Head of caudate nucleus (tissue), 42 donors: ENCODE data around the gene KAZN.

Experiments
- DNase-seq, 42 donors: peaks; one replicate each; pipeline versions ENCODE4 v3.0.0 to v3.0.0-alpha.2; 2020 to 2021; ENCODE audit warnings: mixed read lengths in 7 of 42
- intact Hi-C: fragments of 100-400 bp; cut with DNase I; formaldehyde crosslinking; loops from one replicate; pipeline ENCODE4 v1.15.0; 2022

Gene KAZN

DNA sequence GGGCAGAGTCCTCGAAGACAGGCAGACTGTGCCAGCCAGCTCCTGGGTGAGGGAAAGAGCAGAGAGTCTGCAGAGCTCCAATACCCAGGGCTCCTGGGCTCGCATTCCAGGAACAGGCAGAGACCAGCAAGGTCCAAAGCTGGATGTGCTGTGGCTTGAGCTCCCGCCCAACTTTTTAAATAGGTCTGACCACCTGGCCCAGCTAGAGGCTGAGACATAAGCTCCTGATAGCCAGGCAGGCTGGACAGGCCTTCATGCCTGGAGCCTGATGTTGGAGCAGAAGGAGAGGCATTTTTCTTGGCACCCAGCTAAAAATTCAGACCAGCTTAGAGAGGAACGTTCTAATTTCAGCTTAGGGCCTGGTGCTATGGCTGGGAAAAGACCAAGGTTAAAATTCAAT lies 376.6 kb downstream of the KAZN start:
- no peak for DNase-seq

DNA sequence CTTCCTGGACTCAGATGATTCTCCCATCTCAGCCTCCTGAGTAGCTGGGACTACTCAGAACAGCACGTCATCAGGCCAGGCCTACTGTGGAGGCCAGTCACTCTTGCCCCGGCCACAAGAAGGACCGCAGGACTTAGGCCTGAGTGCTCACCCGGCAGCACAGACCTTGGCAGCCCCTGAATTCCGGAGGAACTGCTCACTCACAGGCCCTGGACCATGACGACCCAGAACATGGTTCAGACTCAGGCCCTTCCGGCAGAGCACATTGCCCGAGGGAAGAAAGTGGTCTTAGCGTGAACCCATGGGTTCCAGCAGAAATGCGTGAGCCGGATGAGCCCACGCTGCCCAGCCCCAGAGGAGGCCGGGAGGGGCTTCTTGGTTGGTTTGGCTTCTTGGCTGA lies 377.8 kb downstream of the KAZN start:
- intact Hi-C loops: loop anchor here (5.0 kb wide), 1 partner anchor 41 kb away; no protein-coding TSS in a partner anchor
- DNase-seq: no peak

More for the DNA sequence above, 376.6 kb downstream of the KAZN start:
- intact Hi-C loops: loop anchor here (5.0 kb wide), 1 partner anchor 42 kb away; no protein-coding TSS in a partner anchor

DNA sequence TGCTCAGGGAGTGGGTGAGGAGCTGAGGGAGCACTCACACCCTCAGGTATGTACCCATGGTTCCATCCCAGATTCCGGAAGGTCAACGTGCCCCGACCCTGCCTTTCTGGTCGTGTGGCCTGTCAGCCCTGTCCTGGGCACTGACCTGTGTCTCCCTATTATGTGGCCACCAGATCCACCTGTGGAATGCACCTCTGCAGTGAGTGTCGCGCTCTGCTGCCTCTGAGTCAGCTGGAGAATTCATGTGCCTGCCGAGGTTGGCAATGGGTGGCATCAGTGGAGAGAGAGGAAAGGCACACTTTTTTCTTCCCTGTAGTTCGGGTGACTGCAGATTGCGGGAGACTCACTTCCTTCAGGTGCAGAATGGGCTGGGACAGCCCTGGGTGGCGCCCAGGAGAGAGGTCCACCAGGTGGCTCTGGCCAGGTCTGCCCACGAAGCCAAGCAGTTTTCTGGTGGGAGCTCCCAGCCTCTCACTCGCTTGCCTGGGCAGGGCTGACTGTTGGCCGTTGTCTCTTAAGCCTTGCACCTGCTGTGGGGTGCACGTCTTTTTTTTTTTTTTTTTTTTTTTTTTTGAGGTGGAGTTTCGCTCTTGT lies 378.9 kb downstream of the KAZN start:
- DNase-seq: no peak
- intact Hi-C loops: loop anchor here (5.0 kb wide), 1 partner anchor 40 kb away; no protein-coding TSS in a partner anchor

DNA sequence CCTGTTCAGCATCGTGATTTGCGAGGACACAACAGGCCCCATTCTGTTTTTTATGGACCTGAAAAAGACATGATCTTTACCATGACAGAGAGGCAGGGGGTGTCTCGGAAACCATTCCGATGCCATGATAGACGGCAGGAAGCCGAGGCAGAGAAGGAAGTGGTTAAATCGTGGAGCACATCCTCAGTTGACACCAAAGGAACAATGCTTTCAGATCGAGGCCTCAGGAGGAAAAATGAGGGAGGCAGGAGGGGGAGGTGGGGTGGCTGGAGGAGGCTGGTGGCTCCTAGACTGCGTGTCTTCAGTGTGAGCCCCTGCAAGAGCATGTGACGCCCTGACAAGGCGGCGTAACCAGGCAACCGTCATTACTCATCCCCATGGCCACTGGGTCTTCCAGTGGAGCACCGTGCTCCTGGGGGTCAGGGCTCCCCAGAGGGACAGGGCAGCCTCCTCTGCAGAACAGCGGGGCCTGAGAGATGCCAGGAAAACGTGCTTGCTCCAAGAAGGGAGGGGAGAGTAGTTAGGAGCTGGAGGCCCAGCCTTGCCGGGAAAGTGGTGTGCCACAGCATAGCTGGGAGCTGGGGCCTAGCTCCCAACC lies 382.2 kb downstream of the KAZN start:
- DNase-seq: peak in 11 of 42 donors; percentile 18 to 71 (median 42)

DNA sequence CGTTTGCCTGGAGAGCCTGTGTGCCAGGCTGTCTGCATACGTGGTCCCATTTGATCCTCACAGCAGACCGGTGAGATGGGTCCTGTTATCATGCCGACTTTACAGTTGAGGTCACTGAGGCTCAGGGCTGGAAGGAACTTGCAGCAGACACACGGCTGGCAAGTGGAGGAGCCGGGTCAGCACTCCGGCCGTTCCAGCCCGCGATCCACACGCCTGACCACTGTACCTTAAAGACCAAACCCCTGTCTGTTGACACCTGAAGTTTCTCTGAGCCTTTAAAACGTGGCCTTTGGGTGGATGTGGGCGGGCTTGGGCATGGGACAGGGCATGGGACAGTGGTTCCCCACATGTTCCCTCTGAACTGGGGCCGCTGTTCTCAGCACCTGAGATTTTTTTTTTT lies 383.5 kb downstream of the KAZN start:
- intact Hi-C loops: no loop called here
- DNase-seq: no peak

More for the DNA sequence above, 382.2 kb downstream of the KAZN start:
- intact Hi-C loops: no loop called here

DNA sequence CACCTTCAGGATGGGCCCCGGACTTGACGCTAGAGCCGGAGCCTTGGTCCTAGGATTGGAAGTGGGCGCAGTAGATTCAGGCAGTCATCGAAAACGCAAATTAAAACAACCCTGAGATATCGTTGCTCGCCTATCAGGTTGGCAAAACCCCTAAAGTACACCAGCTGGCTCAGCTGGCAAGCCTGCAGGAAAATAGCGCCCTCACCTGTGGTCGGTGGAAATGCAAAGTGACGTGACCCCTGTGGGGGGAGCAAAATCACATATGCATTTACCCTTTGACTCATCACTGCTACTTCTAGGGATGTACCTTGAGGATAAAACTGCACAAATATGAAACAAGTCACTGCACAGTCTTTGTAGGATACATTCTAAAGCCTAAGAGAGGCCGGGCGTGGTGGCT lies 384.8 kb downstream of the KAZN start:
- no peak for DNase-seq
- intact Hi-C loops: no loop called here

DNA sequence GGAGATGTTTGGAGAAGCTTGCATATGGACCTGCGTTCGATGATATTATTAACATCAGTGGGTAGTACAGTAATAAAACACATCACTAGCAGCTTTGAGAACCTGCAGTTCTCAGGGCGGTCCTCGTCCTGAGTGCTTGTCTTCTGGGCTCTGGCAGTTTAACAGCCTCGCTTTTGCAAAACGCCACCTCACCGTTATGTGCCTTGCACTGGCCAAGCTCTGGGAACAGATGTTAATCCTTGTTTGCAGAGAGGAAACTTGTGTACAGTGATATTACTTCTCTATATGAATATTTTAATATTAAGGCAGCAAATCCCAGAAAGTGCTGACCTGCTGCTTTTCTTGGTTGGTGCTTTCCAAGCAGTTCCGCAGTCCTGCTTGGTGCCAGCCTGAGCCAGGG lies 387.7 kb downstream of the KAZN start:
- intact Hi-C loops: no loop called here
- no peak for DNase-seq

DNA sequence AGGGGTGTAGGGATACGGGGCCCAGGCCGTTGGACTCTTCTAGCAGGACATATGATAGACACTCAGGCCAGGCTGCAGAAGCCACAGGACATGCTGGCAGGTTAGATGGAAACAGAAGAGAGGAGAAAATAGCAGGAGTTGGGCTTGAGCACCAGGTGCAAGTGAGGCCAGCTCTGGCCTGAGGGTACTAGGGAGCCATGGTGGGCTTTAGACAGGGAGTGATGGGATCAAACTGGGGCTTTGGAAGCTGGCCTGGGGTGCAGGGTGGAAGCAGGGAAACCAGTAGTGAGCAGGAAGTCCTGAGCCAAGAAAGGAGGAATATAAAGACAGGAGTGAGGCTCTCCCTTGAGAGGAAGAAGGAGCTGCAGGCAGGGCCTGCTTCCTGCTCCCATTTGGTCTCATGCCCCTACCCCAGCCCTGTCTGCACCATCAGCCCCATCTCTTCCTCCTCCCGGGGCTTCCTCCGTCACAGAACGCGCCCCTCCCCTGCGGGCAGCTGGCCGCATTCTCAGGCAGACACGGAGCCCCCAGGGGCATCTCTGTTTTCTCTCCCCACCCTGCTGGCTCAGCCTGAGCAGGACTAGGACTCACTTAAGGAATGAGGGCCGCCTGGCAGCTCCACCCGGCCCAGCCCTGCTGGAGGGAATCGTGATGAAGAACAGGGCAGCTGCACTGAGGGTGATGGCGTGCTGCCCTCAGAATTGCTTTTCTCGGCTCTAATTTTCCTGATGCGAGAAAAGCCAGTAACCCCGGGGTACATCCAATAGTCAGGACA lies 389.5 kb downstream of the KAZN start:
- intact Hi-C loops: no loop called here

DNA sequence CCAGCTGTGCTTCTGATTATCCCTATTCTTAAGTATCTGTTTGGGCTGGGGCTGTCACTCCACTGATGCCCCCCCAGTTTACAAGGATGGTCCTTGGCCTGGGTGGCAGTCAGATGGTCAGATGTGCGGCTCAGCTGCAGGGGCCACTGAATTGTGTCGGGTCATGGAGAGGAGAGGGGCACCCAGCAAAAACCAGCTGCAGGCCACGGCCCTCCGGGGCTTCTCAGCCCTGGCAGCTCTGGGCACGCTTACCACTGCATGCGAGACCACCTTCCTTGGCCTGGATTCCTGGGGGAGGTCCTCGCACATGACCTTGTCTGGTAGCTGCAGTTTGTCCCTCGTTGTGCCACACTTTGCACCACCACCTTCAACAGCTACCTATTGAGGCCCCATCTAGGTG lies 390.2 kb downstream of the KAZN start:
- intact Hi-C loops: no loop called here
- no peak for DNase-seq

More for the DNA sequence above, 389.5 kb downstream of the KAZN start:
- peak in 4 of 42 donors; percentile 14 to 54 (median 37) for DNase-seq

DNA sequence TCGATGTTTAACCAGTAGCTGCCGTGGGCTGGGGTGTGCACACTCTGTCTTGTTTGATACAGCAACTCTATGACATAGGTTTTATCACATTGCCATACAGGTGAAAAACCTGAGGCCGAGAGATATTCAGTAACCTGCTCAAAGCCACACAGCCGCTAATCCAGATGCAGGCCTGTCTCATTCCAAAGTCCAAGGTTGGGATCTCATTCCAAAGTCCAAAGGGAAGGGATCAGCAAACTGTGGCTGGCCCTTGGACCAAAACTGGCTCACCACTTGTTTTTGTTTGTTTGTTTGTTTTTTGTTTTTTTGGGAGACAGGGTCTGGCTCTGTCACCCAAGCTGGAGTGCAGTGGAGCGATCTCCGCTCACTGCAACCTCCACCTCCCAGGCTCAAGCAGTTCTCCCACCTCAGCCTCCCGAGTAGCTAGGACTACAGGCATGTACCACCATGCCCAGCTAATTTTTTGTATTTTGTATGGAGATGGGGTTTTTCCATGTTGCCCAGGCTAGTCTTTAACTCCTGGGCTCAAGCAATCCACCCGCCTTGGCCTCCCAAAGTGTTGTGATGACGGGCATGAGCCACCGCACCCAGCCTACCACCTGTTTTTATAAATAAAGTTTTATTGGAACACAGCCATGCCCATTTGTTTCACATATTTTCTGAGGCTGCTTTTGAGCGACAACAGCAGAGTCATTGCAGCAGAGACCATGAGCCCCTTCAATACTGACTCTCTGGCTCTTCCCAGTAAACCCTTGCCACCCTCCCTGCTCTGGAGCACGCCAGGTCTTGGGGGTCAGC lies 391.6 kb downstream of the KAZN start:
- no peak for DNase-seq

DNA sequence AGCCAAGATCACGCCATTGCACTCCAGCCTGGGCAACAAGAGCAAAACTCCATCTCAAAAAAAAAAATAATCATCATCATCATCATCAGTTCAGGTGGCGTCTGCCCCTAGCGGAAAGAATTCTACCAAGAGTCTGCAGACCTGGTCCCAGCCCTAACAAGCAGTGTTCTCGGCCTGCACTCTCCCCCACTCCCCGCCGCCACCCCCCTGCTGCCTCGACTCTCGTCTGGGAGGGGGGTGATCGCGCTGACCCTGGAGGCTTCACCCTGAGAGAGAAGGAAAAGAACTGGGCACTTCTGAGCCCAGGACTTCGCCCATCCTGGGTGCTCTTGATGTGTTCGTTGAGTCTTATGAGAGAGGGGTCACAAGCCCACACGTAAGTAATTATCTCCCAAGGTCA lies 394.9 kb downstream of the KAZN start:
- intact Hi-C loops: no loop called here
- DNase-seq: no peak

More for the DNA sequence above, 391.6 kb downstream of the KAZN start:
- intact Hi-C loops: no loop called here

DNA sequence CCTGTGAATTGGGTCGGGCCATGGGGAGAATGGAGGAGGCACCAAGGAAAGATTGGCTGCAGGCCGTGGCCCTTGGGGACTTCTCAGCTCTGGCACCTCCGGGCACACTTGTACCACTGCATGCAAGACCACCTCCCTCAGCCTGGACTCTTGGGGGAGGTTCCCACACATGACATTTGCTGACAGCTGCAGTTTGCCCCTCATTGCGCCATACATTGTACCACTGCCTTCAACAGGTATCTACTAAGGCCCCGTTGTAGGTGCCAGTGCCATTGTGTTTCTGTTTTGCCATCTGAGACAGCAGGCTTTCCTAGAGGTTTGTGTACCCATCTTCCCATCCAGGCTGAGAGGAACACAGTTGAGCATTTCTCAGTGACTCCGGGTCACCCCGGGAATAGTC lies 395.7 kb downstream of the KAZN start:
- no peak for DNase-seq

DNA sequence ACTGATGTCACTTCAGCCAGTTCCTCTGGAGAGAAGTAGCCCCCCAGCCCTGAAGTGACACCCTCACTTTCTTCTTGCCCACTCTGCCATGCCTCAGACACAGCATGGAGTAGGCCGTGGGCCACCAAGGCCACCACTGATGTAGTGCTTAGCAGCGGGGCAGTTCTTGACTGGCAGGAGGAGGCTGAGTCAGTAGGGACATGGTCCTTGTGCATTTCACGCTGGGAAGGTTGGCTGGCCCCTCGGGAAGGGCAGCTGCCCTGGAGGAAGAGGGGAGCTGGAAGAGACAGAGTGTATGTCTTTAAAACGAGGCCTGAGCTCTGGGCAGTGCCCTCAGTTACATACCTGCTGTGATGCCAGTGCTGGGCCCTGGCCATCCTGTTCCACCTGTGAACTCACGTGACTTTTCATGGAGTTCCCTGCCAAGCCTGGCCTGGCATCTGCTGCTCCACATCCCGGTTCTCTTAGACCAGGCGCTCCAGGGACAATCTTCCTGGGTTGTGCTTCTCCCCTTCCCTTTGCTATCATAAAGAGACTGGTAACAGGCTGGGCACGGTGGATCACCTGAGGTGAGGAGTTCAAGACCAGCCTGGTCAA lies 396.5 kb downstream of the KAZN start:
- intact Hi-C loops: no loop called here
- DNase-seq: peak in 2 of 42 donors; percentile 11 to 59

More for the DNA sequence above, 395.7 kb downstream of the KAZN start:
- intact Hi-C loops: no loop called here

DNA sequence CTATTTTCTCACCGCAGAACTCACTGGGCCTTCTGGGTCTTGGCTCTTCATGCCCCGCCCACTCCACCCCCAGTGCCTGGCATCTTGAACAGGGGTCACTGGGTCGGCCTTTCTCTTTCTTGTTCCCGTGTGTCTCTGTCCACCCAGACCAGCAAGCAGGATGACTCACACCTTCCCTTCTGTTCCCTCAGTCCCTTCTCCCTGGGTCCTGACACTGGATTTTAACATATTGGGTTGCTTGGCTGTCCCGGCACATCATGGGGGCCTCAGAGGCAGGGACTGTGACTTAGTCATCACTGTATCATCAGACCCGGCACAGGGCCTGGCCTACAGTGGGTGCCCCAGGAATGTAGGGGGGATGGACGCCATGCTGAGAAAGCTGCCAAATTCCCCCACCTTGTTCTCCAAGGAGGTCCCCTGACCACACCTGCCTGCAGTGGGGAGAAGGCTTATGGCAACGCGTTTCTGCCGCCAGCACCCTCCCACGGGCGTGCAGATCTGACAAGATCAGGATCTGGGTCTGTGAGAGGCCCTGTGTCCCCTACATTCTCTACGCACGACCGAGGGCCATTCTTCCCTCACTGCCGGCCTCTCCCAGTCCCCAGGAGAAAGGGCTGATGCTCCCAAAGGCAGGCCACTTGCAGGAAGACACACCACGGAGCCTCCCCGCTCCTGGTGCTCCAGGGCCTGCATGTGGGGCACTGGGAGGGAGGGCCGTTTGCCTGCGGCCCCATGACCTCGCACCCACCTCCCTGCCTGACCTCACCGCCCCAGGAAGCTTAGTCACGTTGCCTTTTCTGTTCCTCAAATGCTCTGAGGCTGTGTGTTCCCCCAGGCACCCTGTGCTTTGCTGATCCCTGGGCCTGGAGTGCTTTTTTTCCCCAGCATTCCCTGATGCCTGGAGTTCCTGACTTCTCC lies 397.9 kb downstream of the KAZN start:
- peak in 5 of 42 donors; percentile 7 to 61 (median 29) for DNase-seq
- intact Hi-C loops: no loop called here

DNA sequence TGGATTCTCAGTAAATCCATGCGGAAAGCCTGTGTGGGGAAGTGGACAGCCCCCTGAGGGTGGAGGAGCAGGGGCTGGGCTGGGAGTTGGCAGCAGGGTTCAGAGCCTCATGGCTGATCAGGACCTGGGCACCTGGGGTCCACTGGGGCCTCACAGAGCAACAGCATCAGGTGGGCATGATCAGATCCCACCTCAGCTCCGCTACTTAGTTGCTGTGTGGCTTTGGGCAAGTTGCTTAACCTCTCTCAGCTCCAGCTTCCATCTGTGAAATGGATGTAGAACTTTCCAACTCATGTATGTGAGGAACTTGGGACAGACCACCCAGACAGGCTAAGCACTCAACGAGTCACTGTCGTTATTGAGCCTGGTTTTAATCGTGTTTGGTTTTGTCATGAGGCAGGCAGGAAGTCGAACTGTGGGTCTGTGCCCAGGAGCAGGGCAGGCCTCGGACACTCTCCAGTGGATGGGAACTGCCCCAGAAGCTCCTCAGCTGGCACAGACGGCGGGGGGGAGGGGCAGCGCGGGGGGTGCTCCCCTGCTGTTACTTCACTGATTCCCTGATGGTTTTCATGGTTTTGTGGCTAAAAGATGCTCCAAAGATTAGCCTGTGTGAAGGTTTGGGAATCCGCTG lies 399.3 kb downstream of the KAZN start:
- intact Hi-C loops: no loop called here

DNA sequence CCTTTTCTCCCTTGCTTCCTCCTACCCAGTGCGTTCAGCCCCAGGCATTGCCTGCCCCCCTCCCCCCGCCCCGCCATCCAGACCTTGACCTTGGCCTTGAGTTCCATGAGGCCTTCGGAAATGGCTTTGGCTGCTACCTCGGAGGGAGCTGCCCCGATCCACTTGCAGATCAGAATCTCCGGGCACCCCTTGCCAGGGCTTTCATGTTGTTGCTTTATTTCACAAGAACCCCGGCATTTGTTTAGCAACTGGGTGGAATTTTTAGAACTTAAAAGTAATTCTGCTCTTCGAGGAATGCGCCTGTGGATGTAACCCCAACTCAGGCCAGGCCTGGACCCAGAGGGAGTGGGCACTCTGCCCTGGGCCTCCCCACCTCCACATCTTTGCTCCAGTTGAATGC lies 401.0 kb downstream of the KAZN start:
- intact Hi-C loops: no loop called here
- DNase-seq: no peak

More for the DNA sequence above, 399.3 kb downstream of the KAZN start:
- DNase-seq: no peak

DNA sequence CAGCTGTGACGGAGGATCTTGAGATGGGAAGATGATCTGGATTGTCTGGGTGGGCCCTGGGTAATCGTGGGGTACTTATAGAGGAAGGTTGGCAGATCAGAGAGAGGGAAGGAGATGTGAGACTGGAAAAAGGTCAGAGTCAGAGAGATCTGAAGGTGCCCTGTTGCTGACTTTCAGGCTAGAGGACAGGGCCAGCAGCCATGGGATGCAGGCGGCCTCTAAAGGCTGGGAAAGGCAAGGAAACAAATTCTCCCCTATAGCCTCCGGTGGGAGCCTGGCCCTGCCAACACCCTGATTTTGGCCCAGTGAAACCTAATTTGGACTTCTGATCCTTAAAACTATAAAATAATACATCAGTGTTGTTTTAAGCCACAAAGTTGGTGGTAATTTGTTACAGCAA lies 401.5 kb downstream of the KAZN start:
- intact Hi-C loops: no loop called here
- no peak for DNase-seq
